GM18868 (cell line): ENCODE data around the gene SERPINA5.

Experiments
- ATAC-seq: cut with Tn5 transposase; IDR thresholded peaks from one replicate; pipeline ENCODE4 v1.9.1; 2021; ENCODE audit warnings: mild to moderate bottlenecking, moderate library complexity; ENCODE audit not compliant: unreplicated experiment

The SERPINA5 gene

GRCh38 chr14:94641632-94641955 is 60.4 kb downstream of the SERPINA5 start:
- no peak for ATAC-seq
